ENCODE results near the gene KPNA6. TPM values are rescaled to one million over a fixed set of nuclear protein-coding genes. Genes with fewer than 3 reads are reported as not detected.
"Not testable (repeated sequence)": the region's sequence is repeated elsewhere in the genome, so short reads cannot be mapped to it uniquely, and the experiment has no call there.

Gene KPNA6
- total and polyA plus RNA-seq, 2 of the 4 experiments (the other 2 are of a cell fraction), result 27.0 to 50.7 TPM

DNA sequence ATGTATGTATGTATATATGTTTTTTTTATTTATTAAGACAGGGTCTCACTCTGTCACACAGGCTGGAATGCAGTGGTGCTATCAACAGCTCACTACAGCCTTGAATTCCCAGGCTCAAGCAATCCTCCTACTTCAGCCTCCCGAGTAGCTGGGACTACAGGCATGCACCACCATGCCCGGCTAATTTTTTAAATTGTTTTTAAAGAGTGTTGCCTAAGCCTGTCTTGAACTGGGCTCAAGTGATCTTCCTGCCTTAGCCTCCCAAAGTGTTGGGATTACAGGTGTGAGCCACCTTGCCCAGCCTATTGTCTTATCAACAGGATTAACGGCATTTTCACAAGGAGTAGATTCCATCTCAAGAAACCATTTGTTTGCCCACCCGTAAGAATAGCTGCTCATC, 5.6 kb downstream of the KPNA6 start:
- dilution Hi-C loops (cut with HindIII; ENCODE audit: low sequenced_read_pairs, unreplicated experiment); H2BK20ac ChIP-seq (ENCODE audit: low read depth, low read length); H3K27ac ChIP-seq (ENCODE audit: insufficient read depth, low read length); H3K9me3 ChIP-seq (ENCODE audit: control insufficient read depth, insufficient read depth, low read length); POLR2A ChIA-PET (ENCODE audit: unreplicated experiment); H2AK9ac ChIP-seq (replicated peaks; ENCODE audit: low read depth, low read length, poor library complexity); H2BK15ac ChIP-seq (ENCODE audit: low read depth, low read length); H3K27me3 ChIP-seq (ENCODE audit: control insufficient read depth, insufficient read depth, low read length); CTCF ChIA-PET; H4K8ac ChIP-seq (ENCODE audit: low read depth in 2 of 2, low read length in 2 of 2); H2AFZ ChIP-seq (replicated peaks; ENCODE audit: low read length, poor library complexity); DNase-seq; H3K36me3 ChIP-seq (ENCODE audit: control insufficient read depth, insufficient read depth, low read length); intact Hi-C loops (cut with micrococcal nuclease); H3K18ac ChIP-seq (ENCODE audit: low read depth, low read length); H3K4ac ChIP-seq (ENCODE audit: low read depth, low read length); H3K23ac ChIP-seq (ENCODE audit: low read depth, low read length); H4K91ac ChIP-seq (ENCODE audit: insufficient read depth, low read depth, low read length); H2AK5ac ChIP-seq (ENCODE audit: low read depth, low read length); H2BK120ac ChIP-seq (ENCODE audit: low read depth, low read length); H4K5ac ChIP-seq (ENCODE audit: low read depth, low read length); H3K4me1 ChIP-seq (ENCODE audit: control insufficient read depth, insufficient read depth, low read length); ATAC-seq (ENCODE audit: low read depth); in situ Hi-C loops (cut with MboI; ENCODE audit: low sequenced_read_pairs); H3K9ac ChIP-seq (ENCODE audit: low read depth, low read length); H3K56ac ChIP-seq (ENCODE audit: extremely low read depth, insufficient read depth, low read length); H3K4me2 ChIP-seq (ENCODE audit: low read depth, low read length); H2BK5ac ChIP-seq (ENCODE audit: low read depth, low read length, poor library complexity, severe bottlenecking); BruUV-seq (replicated peaks); H3K4me3 ChIP-seq (ENCODE audit: insufficient read depth, low read depth, low read length); H3K14ac ChIP-seq (replicated peaks; ENCODE audit: low read depth, low read length): not testable (repeated sequence)
- 88% methylated on average over 1 of the region's 4 CpGs; no CpG with 5 or more reads in 1 of the 2 experiments for WGBS, 2 experiments (ENCODE audit: extremely low coverage in 2 of 2, insufficient read length in 1 of 2)
- peaks cover 11% of the 10 kb centered on the region; the same call in 1 of the 2 replicates for H3K9me1 ChIP-seq (ENCODE audit: insufficient read depth, low read length)
- H3K79me1 ChIP-seq (ENCODE audit: low read depth in 1 of 2, low read length in 2 of 2), result peaks cover 22 to 69% of the 10 kb centered on the region in 2 experiments
- H4K20me1 ChIP-seq (ENCODE audit: insufficient read depth, low read length), result peaks cover 75% of the 10 kb centered on the region

Measured in IMR-90 (cell line).